Testis (tissue), 3 donors: Measurements from ENCODE around the gene PHYH. TPM values are rescaled to one million over a fixed set of nuclear protein-coding genes. Genes with fewer than 3 reads are reported as not detected.

ENCODE experiments used
- DNase-seq: peaks from one replicate; pipeline ENCODE4 v3.0.0-alpha.2; 2019
- H3K27ac ChIP-seq, 2 donors: fragments of 200-600 bp; sonication (generic); one replicate each; pipeline ENCODE4 v1.5.1; 2019
- H3K27me3 ChIP-seq: fragments of 200-600 bp; sonication (generic); one replicate; pipeline ENCODE4 v1.5.1; 2019
- H3K36me3 ChIP-seq: fragments of 200-600 bp; sonication (generic); one replicate; pipeline ENCODE4 v1.5.1; 2017; ENCODE audit warnings: low read depth; ENCODE audit errors: missing control alignments
- H3K4me1 ChIP-seq: fragments of 200-600 bp; sonication (generic); one replicate; pipeline ENCODE4 v1.5.1; 2019
- H3K4me3 ChIP-seq, 2 donors: fragments of 200-600 bp; sonication (generic); one replicate each; pipeline ENCODE4 v1.5.1; 2017 to 2019
- H3K9me3 ChIP-seq: fragments of 200-600 bp; sonication (generic); one replicate; pipeline ENCODE4 v1.5.1; 2017
- CTCF ChIP-seq, 3 experiments: fragments of 450-650 bp in 2 of 3; fragments of 200-600 bp in 1 of 3; sonication (generic) in 1 of 3; IDR thresholded peaks; one replicate each; pipeline ENCODE4 v1.5.1; 2016 to 2019; ENCODE audit warnings: antibody characterized with exemption in 3 of 3, mild to moderate bottlenecking in 2 of 3, moderate library complexity in 1 of 3
- POLR2A ChIP-seq: fragments of 450-650 bp; IDR thresholded peaks from one replicate; pipeline ENCODE4 v1.6.1; 2017; ENCODE audit warnings: antibody characterized with exemption, mild to moderate bottlenecking, moderate library complexity
- WGBS, 2 donors: methylation state at CpG; one replicate each; pipeline ENCODE4 v1.1.5; 2018; 5-methylcytosine and 5-hydroxymethylcytosine counted together
- intact Hi-C: fragments of 100-400 bp; cut with DNase I; formaldehyde crosslinking; loops from one replicate; pipeline ENCODE4 v1.15.1; 2023; ENCODE audit warnings: low total_unique reads
- polyA plus RNA-seq: library from polyadenylated mRNA; stranded (reverse); fragments of 350-450 nt; fragmentation: Illumina TruSeq; extraction: RNeasy Lipid Tissue Mini Kit (QIAGEN cat#74804); gene quantifications from one replicate; pipeline ENCODE4 v1.2.3, GENCODE V29; 2014; ENCODE audit warnings: low read depth, low replicate concordance; ENCODE audit not compliant: insufficient read depth
- total RNA-seq, 2 donors: library from RNA; depleted of rRNA; stranded (reverse); fragments of >200 nt; gene quantifications; one replicate each; pipeline ENCODE4 v1.2.3, GENCODE V29; 2016

PHYH gene
- total and polyA plus RNA-seq, 3 donors from 2014 or later, result 27.2 to 33.1 (median 31.1) TPM

GRCh38 chr10:13311177-13311575, 11.3 kb upstream of the PHYH start:
- WGBS, 2 donors, result 83 to 100% methylated on average over 5 of the region's 5 CpGs
- Histone ChIP-seq H3K4me3 (no peak overlapping the region), H3K27me3 (no peaks in the 10 kb centered on the region), H3K4me1 (no peaks in the 10 kb centered on the region), H3K36me3 (no peaks in the 10 kb centered on the region), H3K9me3 (no peaks in the 10 kb centered on the region), H3K27ac (no peak overlapping the region)
- intact Hi-C loops, result no loop called here
- no peak for TF ChIP-seq CTCF (IDR thresholded peaks at IDR 0.05)
- no peak for TF ChIP-seq POLR2A
- DNase-seq, result no peak

GRCh38 chr10:13310518-13311176, 10.8 kb upstream of the PHYH start:
- no peaks in the 10 kb centered on the region for H3K9me3 ChIP-seq
- no peaks in the 10 kb centered on the region for H3K27me3 ChIP-seq
- DNase-seq, result no peak
- H3K4me3 ChIP-seq, result no peak overlapping the region
- no peaks in the 10 kb centered on the region for H3K4me1 ChIP-seq
- 95 to 99% methylated on average over 5 to 7 of the region's 7 CpGs for WGBS, 2 donors
- H3K36me3 ChIP-seq, result no peaks in the 10 kb centered on the region
- no peak overlapping the region for H3K27ac ChIP-seq
- TF ChIP-seq CTCF (IDR thresholded peaks at IDR 0.05), result no peak
- TF ChIP-seq POLR2A, result no peak
- intact Hi-C loops, result no loop called here

- Histone ChIP-seq H3K9me3 (no peaks in the 10 kb centered on the region), H3K4me3 (no peak overlapping the region), H3K27me3 (no peaks in the 10 kb centered on the region), H3K36me3 (no peaks in the 10 kb centered on the region), H3K4me1 (no peaks in the 10 kb centered on the region), H3K27ac (no peak overlapping the region)
- TF ChIP-seq POLR2A, result no peak
- no peak for TF ChIP-seq CTCF (IDR thresholded peaks at IDR 0.05)
- intact Hi-C loops, result loop anchor here (10.0 kb wide), 1 partner anchor 145 kb away; the partner anchor contains the start of gene MCM10
- DNase-seq, result no peak
- 90 to 95% methylated on average over 2 of the region's 2 CpGs for WGBS, 2 donors
These were observed 9.9 kb upstream of the PHYH start for GRCh38 chr10:13309792-13310191.

GRCh38 chr10:13308096-13308495, 8.2 kb upstream of the PHYH start:
- intact Hi-C loops, result loop anchor here (10.0 kb wide), 1 partner anchor 143 kb away; the partner anchor contains the start of gene MCM10
- H3K36me3 ChIP-seq, result no peaks in the 10 kb centered on the region
- TF ChIP-seq CTCF (IDR thresholded peaks at IDR 0.05) (no peak), POLR2A (no peak)
- DNase-seq, result no peak
- H3K4me1 ChIP-seq, result no peaks in the 10 kb centered on the region
- H3K9me3 ChIP-seq, result no peaks in the 10 kb centered on the region
- H3K4me3 ChIP-seq, result no peak overlapping the region
- 49 to 54% methylated on average over 6 of the region's 6 CpGs for WGBS, 2 donors
- no peak overlapping the region for H3K27ac ChIP-seq
- no peaks in the 10 kb centered on the region for H3K27me3 ChIP-seq

- Histone ChIP-seq H3K4me3 (no peak overlapping the region), H3K36me3 (no peaks in the 10 kb centered on the region), H3K27me3 (no peaks in the 10 kb centered on the region), H3K27ac (no peak overlapping the region), H3K9me3 (no peaks in the 10 kb centered on the region), H3K4me1 (no peaks in the 10 kb centered on the region)
- DNase-seq, result no peak
- WGBS, 2 donors, result 93 to 95% methylated on average over 6 of the region's 6 CpGs
- intact Hi-C loops, result loop anchor here (10.0 kb wide), 1 partner anchor 141 kb away; the partner anchor contains the start of gene MCM10
- TF ChIP-seq CTCF (IDR thresholded peaks at IDR 0.05), result no peak
- TF ChIP-seq POLR2A, result no peak
These were observed 6.2 kb upstream of the PHYH start for GRCh38 chr10:13306103-13306502.
